PC-3 (cell line): ENCODE results near the gene SCMH1.

Experiments used
- CTCF ChIP-seq: fragments of 300-600 bp; sonication (generic); conservative IDR thresholded peaks from 2 replicates; pipeline ENCODE4 v1.5.1; 2017; ENCODE audit warnings: antibody characterized with exemption, low read depth, mild to moderate bottlenecking, low read length
- EZH2 ChIP-seq: fragments of 300-600 bp; sonication (generic); IDR thresholded peaks from one replicate; pipeline ENCODE4 v1.6.1; 2017; ENCODE audit warnings: antibody characterized with exemption, mild to moderate bottlenecking, low read length; ENCODE audit not compliant: unreplicated experiment
- EZH2phosphoT487 ChIP-seq: fragments of 300-600 bp; sonication (generic); IDR thresholded peaks from 2 replicates; pipeline ENCODE4 v1.6.1; 2018; ENCODE audit warnings: mild to moderate bottlenecking, antibody characterized with exemption, low read length, borderline replicate concordance

GRCh38 chr1:41291195-41291594 is 49.1 kb upstream of the SCMH1 start:
- TF ChIP-seq CTCF (no peak), EZH2 (no peak), EZH2phosphoT487 (no peak)
